Measurements from ENCODE around the gene TAF6.
A peak's percentile ranks its signal among the peaks of the same experiment; 100 is the strongest.

The TAF6 gene

GRCh38 chr7:100163871-100164270 lies 44.7 kb upstream of the TAF6 start:
- DNase-seq (ENCODE audit: low spot score) (no peak), ATAC-seq (ENCODE audit: low read depth) (no peak)
- TF ChIP-seq CTCF (IDR thresholded peaks at IDR 0.05; ENCODE audit: poor library complexity, severe bottlenecking): no peak
- H3K9me3 ChIP-seq (ENCODE audit: severe bottlenecking): no peaks in the 10 kb centered on the region
- peaks cover 10% of the 10 kb centered on the region for H3K4me1 ChIP-seq (ENCODE audit: insufficient read depth, poor library complexity, severe bottlenecking)
- no peaks in the 10 kb centered on the region for H3K36me3 ChIP-seq (ENCODE audit: low read depth)
- H3K27me3 ChIP-seq (ENCODE audit: insufficient read depth, poor library complexity, severe bottlenecking): no peaks in the 10 kb centered on the region
- H3K4me3 ChIP-seq (ENCODE audit: severe bottlenecking): no peak overlapping the region
- H3K27ac ChIP-seq (ENCODE audit: poor library complexity, severe bottlenecking): peak overlapping the region; percentile 52

GRCh38 chr7:100163006-100163531 lies 43.9 kb upstream of the TAF6 start:
- Histone ChIP-seq H3K9me3 (ENCODE audit: severe bottlenecking) (no peaks in the 10 kb centered on the region), H3K27ac (ENCODE audit: poor library complexity, severe bottlenecking) (peak overlapping the region; percentile 52), H3K4me1 (ENCODE audit: insufficient read depth, poor library complexity, severe bottlenecking) (peaks cover 7% of the 10 kb centered on the region), H3K4me3 (ENCODE audit: severe bottlenecking) (no peak overlapping the region), H3K27me3 (ENCODE audit: insufficient read depth, poor library complexity, severe bottlenecking) (no peaks in the 10 kb centered on the region), H3K36me3 (ENCODE audit: low read depth) (no peaks in the 10 kb centered on the region)
- no peak for DNase-seq (ENCODE audit: low spot score)
- ATAC-seq (ENCODE audit: low read depth): peak; percentile 87
- TF ChIP-seq CTCF (IDR thresholded peaks at IDR 0.05; ENCODE audit: poor library complexity, severe bottlenecking): no peak

GRCh38 chr7:100160067-100160466 lies 40.9 kb upstream of the TAF6 start:
- H3K4me3 ChIP-seq (ENCODE audit: severe bottlenecking): no peak overlapping the region
- no peaks in the 10 kb centered on the region for H3K9me3 ChIP-seq (ENCODE audit: severe bottlenecking)
- H3K27me3 ChIP-seq (ENCODE audit: insufficient read depth, poor library complexity, severe bottlenecking): no peaks in the 10 kb centered on the region
- no peak for DNase-seq (ENCODE audit: low spot score)
- H3K27ac ChIP-seq (ENCODE audit: poor library complexity, severe bottlenecking): no peak overlapping the region
- H3K36me3 ChIP-seq (ENCODE audit: low read depth): peaks cover 21% of the 10 kb centered on the region
- TF ChIP-seq CTCF (IDR thresholded peaks at IDR 0.05; ENCODE audit: poor library complexity, severe bottlenecking): no peak
- ATAC-seq (ENCODE audit: low read depth): no peak
- peaks cover 4% of the 10 kb centered on the region for H3K4me1 ChIP-seq (ENCODE audit: insufficient read depth, poor library complexity, severe bottlenecking)

- TF ChIP-seq CTCF (IDR thresholded peaks at IDR 0.05; ENCODE audit: poor library complexity, severe bottlenecking): no peak
- ATAC-seq (ENCODE audit: low read depth) (no peak), DNase-seq (ENCODE audit: low spot score) (no peak)
- no peaks in the 10 kb centered on the region for H3K9me3 ChIP-seq (ENCODE audit: severe bottlenecking)
- peak overlapping the region; percentile 93 for H3K4me3 ChIP-seq (ENCODE audit: severe bottlenecking)
- H3K36me3 ChIP-seq (ENCODE audit: low read depth): peaks cover 22% of the 10 kb centered on the region
- peaks cover 4% of the 10 kb centered on the region for H3K4me1 ChIP-seq (ENCODE audit: insufficient read depth, poor library complexity, severe bottlenecking)
- peak overlapping the region; percentile 71 for H3K27ac ChIP-seq (ENCODE audit: poor library complexity, severe bottlenecking)
- no peaks in the 10 kb centered on the region for H3K27me3 ChIP-seq (ENCODE audit: insufficient read depth, poor library complexity, severe bottlenecking)
These were observed 40.0 kb upstream of the TAF6 start for GRCh38 chr7:100159099-100159623.
